GM12892 (cell line): ENCODE data around the gene P2RX3.

Experiments
- POLR2A ChIP-seq: IDR thresholded peaks from 2 replicates; pipeline ENCODE4 v1.6.1; 2011; ENCODE audit warnings: low read depth, low read length, control low read depth
- POLR2AphosphoS5 ChIP-seq: IDR thresholded peaks from 2 replicates; pipeline ENCODE4 v1.6.1; 2011; ENCODE audit warnings: low read depth, low read length, control low read depth
- TAF1 ChIP-seq: IDR thresholded peaks from 2 replicates; pipeline ENCODE4 v1.6.1; 2011; ENCODE audit warnings: low read depth, mild to moderate bottlenecking, control low read depth, low read length, borderline replicate concordance

DNA sequence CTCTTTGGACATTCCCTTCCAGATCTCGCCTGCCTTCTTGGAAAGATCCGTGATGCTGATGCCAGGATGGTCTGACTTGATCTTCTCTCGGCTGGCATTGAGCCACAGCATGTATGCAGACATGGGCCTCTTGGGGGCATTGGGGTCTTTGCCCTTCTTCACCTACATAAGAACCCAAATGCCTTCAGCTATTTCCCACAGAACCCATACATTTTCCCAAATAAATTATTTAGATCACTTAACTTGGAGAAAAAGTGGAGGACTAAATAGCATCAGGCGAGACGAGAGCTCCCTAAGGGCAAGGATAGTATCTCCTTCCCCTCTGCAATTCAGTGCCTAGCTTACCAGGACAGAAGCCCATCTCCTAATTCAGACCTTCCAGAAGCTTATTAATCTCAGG, 10.4 kb upstream of the P2RX3 start:
- TF ChIP-seq TAF1 (no peak), POLR2AphosphoS5 (no peak), POLR2A (no peak)
